PC-9 (cell line): ENCODE results near the gene LRRTM4. TPM values are rescaled to one million over a fixed set of nuclear protein-coding genes. Genes with fewer than 3 reads are reported as not detected.

Experiments used
- BruUV-seq: library from RNA; stranded (reverse); fragments of 400-500 nt; replicated peaks from 2 replicates; lab custom pipeline; 2021; lab: Mats Ljungman, UMichigan
- CTCF ChIA-PET: fragments of 300-600 bp; sonication (Branson Sonifier 250); formaldehyde crosslinking; loops from one replicate; lab custom pipeline; 2022; ENCODE audit warnings: antibody characterized with exemption; lab: Charles Lee
- POLR2A ChIA-PET: fragments of 300-600 bp; sonication (Branson Sonifier 250); formaldehyde crosslinking; loops from one replicate; lab custom pipeline; 2022; ENCODE audit warnings: antibody characterized with exemption; ENCODE audit not compliant: unreplicated experiment; lab: Charles Lee
- DNase-seq, 2 experiments: peaks; one replicate each; pipeline versions ENCODE4 v3.0.0 to v3.0.0-alpha.2; 2015 to 2022; ENCODE audit warnings: mixed read lengths in 1 of 2
- H2AFZ ChIP-seq: fragments of 200-600 bp; sonication (generic); 2 replicates; pipeline ENCODE4 v1.8.1; 2017; ENCODE audit warnings: antibody characterized with exemption
- H3F3A ChIP-seq: fragments of 200-600 bp; sonication (generic); 2 replicates; pipeline ENCODE4 v1.8.1; 2017; ENCODE audit warnings: antibody characterized with exemption, mild to moderate bottlenecking, low read depth; ENCODE audit not compliant: insufficient read depth
- H3K27ac ChIP-seq: fragments of 200-600 bp; sonication (generic); 2 replicates; pipeline ENCODE4 v1.6.1; 2016; ENCODE audit warnings: mixed run types
- H3K27me3 ChIP-seq: fragments of 200-600 bp; sonication (generic); 2 replicates; pipeline ENCODE4 v1.6.1; 2016; ENCODE audit warnings: low read depth, mixed run types; ENCODE audit not compliant: insufficient read depth
- H3K36me3 ChIP-seq: fragments of 200-600 bp; sonication (generic); 2 replicates; pipeline ENCODE4 v1.6.1; 2016; ENCODE audit warnings: low read depth, mixed run types
- H3K4me1 ChIP-seq: fragments of 200-600 bp; sonication (generic); replicated peaks from 2 replicates; pipeline ENCODE4 v1.6.1; 2016; ENCODE audit warnings: mixed run types; ENCODE audit not compliant: insufficient read depth
- H3K4me2 ChIP-seq: fragments of 200-600 bp; sonication (generic); 2 replicates; pipeline ENCODE4 v1.6.1; 2017; ENCODE audit warnings: mixed run types
- H3K4me3 ChIP-seq: fragments of 200-600 bp; sonication (generic); 2 replicates; pipeline ENCODE4 v1.6.1; 2016; ENCODE audit warnings: mixed run types
- H3K79me2 ChIP-seq: fragments of 200-600 bp; sonication (generic); 2 replicates; pipeline ENCODE4 v1.6.1; 2017; ENCODE audit warnings: low read depth, mixed run types
- H3K9me2 ChIP-seq: fragments of 200-600 bp; sonication (generic); 2 replicates; pipeline ENCODE4 v1.8.1; 2017; ENCODE audit warnings: mild to moderate bottlenecking; ENCODE audit not compliant: insufficient read depth
- H3K9me3 ChIP-seq: fragments of 200-600 bp; sonication (generic); 2 replicates; pipeline ENCODE4 v1.8.1; 2016; ENCODE audit warnings: low read depth; ENCODE audit not compliant: insufficient read depth
- H4K20me1 ChIP-seq: fragments of 200-600 bp; sonication (generic); 2 replicates; pipeline ENCODE4 v1.8.1; 2017; ENCODE audit not compliant: insufficient read depth
- EZH2 ChIP-seq: fragments of 200-600 bp; sonication (generic); IDR thresholded peaks from 2 replicates; pipeline ENCODE4 v1.8.0; 2017; ENCODE audit warnings: antibody characterized with exemption, low read depth
- intact Hi-C: fragments of 100-400 bp; cut with micrococcal nuclease; formaldehyde crosslinking; loops from one replicate; pipeline ENCODE4 v1.10.0; 2022; ENCODE audit not compliant: unreplicated experiment
- total RNA-seq: library from RNA; stranded (reverse); gene quantifications from 2 replicates; pipeline ENCODE4 v1.2.3, GENCODE V29; 2021
- TF ChIP-seq, protein P1 (sequence below): fragments of 200-600 bp; sonication (generic); conservative IDR thresholded peaks from 2 replicates; pipeline ENCODE4 v1.6.1; 2017; ENCODE audit warnings: mixed run types, antibody characterized with exemption, mild to moderate bottlenecking, moderate library complexity

The LRRTM4 gene
- total RNA-seq, 1 experiment from 2014 or later = 2.2 TPM

DNA sequence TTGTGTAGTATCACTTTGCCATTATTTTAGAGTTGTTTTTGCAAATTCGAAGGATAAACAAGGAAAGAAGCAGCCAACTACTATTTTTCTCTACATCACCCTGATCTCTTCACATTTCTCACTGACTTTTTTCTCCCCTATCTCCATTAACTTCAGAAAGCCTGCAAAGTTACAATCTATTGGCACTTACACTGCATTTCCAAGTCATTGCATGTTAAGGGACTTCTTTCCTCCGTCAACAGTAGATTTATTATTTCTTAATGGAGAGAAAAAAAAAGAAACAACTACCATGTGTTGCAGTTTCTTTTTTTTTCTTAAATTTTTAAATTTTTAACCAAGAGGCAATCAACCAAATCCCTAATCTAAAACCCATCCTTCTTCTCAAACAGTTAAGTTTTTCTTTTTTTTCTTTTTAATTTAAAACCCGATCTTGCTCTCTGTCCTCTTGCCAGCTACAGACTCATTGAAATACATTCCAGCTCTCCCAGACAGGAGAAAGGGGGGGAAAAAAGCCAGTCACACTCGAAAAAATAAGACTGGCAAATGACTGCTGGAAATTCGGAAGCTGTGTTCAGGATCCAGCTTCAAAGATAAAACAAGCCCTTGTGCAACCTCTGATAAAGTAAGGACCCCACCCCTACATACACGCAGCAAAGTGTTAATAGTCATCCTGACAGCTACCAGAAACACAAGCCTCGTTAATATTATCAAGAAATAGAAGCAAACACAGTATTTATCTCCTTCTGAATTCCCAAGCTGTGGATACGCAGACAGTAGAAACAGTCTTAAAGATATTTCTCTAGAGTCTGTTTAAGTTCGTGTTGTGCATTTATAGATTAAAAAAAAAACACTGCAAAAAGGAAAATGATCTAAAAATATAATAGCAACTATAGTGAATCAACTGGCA is 1.3 kb downstream of the LRRTM4 start:
- H3K4me2 ChIP-seq = no peak overlapping the region
- no peaks in the 10 kb centered on the region for H3K9me3 ChIP-seq
- H3K27me3 ChIP-seq = no peaks in the 10 kb centered on the region
- H3K79me2 ChIP-seq = no peaks in the 10 kb centered on the region
- DNase-seq = no peak
- H3K4me1 ChIP-seq = no peaks in the 10 kb centered on the region
- BruUV-seq = no TSS peak
- no peaks in the 10 kb centered on the region for H3F3A ChIP-seq
- intact Hi-C loops = no loop called here
- no peaks in the 10 kb centered on the region for H4K20me1 ChIP-seq
- H3K36me3 ChIP-seq = no peaks in the 10 kb centered on the region
- no peaks in the 10 kb centered on the region for H3K9me2 ChIP-seq
- ChIA-PET CTCF (no interaction called here), POLR2A (no interaction called here)
- TF ChIP-seq EZH2 = no peak
- TF ChIP-seq, protein P1, sequence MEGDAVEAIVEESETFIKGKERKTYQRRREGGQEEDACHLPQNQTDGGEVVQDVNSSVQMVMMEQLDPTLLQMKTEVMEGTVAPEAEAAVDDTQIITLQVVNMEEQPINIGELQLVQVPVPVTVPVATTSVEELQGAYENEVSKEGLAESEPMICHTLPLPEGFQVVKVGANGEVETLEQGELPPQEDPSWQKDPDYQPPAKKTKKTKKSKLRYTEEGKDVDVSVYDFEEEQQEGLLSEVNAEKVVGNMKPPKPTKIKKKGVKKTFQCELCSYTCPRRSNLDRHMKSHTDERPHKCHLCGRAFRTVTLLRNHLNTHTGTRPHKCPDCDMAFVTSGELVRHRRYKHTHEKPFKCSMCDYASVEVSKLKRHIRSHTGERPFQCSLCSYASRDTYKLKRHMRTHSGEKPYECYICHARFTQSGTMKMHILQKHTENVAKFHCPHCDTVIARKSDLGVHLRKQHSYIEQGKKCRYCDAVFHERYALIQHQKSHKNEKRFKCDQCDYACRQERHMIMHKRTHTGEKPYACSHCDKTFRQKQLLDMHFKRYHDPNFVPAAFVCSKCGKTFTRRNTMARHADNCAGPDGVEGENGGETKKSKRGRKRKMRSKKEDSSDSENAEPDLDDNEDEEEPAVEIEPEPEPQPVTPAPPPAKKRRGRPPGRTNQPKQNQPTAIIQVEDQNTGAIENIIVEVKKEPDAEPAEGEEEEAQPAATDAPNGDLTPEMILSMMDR = no peak
- no peak overlapping the region for H2AFZ ChIP-seq
- H3K4me3 ChIP-seq = no peak overlapping the region
- H3K27ac ChIP-seq = no peak overlapping the region

DNA sequence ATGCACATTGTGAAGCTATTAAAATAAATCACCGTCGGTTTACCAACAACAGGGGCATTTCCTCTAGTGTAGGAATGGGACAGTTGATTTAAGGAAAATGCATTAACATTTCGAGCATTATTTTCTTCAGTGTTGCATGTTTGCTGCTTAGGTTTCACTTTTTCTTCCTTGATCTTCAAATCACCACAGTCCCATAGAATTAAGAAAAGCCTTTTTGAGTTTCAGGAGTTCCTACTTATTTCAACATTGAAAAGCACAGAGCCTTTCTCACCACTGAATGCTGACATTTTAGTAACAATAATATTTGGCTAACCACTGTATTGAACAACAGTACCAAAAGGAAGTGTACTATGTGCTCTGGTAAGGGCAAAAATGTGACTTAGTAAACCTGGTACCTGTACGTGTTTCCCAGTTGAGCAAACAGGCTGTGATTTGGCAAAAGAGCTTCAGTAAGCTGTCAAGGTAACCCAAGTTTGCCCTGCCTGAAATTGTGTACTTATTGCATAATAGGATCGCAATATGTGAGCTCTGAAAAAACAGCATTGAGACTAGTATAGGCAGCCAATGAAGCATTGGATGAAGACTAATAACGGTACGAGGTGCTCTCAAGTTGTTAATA is 2.2 kb downstream of the LRRTM4 start:
- H3K9me3 ChIP-seq = no peaks in the 10 kb centered on the region
- BruUV-seq = no TSS peak
- no peaks in the 10 kb centered on the region for H3K9me2 ChIP-seq
- POLR2A ChIA-PET = no interaction called here
- H3K4me2 ChIP-seq = no peak overlapping the region
- no peaks in the 10 kb centered on the region for H3K4me1 ChIP-seq
- no peak overlapping the region for H3K4me3 ChIP-seq
- H4K20me1 ChIP-seq = no peaks in the 10 kb centered on the region
- H3K79me2 ChIP-seq = no peaks in the 10 kb centered on the region
- H3K27ac ChIP-seq = no peak overlapping the region
- no peak overlapping the region for H2AFZ ChIP-seq
- DNase-seq = no peak
- no peaks in the 10 kb centered on the region for H3K36me3 ChIP-seq
- CTCF ChIA-PET = no interaction called here
- no peak for TF ChIP-seq EZH2
- TF ChIP-seq, protein P1 = no peak
- H3F3A ChIP-seq = no peaks in the 10 kb centered on the region
- no peaks in the 10 kb centered on the region for H3K27me3 ChIP-seq
- intact Hi-C loops = no loop called here

DNA sequence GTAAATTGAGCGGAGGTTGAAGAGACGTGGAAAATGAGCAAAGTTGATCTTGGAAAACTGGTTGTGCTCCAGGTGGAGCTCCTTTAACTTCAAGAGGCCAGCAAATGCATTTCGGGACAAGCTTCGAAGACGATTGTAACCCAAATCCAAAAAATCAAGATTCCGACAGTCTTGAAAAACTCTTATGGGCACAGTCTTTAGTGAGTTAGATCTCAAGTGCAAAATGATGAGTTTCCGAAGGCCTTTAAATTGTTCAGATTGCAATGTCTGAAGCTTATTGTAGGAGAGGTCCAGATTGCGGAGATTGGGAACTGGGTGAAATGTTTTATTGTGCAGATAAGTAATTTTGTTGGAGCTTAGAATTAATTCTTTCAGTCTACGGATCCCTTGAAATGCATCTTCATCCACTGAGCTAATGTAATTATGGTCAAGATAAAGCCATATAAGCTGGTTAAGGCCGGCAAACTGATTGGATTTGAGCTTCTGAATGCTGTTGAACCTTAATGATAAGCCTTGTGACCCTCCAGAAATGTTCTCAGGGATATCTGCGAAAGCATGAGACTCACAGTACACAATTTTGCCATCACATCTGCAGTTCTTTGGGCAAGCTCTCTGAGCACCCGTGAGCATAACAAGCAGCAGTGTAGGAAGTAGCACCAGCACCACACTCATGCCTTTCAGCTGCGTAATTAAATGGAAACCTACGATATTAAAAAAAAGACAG is 2.9 kb downstream of the LRRTM4 start:
- ChIA-PET CTCF (no interaction called here), POLR2A (no interaction called here)
- Histone ChIP-seq H3K9me3 (no peaks in the 10 kb centered on the region), H3K36me3 (no peaks in the 10 kb centered on the region), H3K9me2 (no peaks in the 10 kb centered on the region), H3K4me2 (no peak overlapping the region), H3K4me3 (no peak overlapping the region), H3K27ac (no peak overlapping the region), H3K79me2 (no peaks in the 10 kb centered on the region), H3K27me3 (no peaks in the 10 kb centered on the region), H2AFZ (no peak overlapping the region), H4K20me1 (no peaks in the 10 kb centered on the region), H3K4me1 (no peaks in the 10 kb centered on the region), H3F3A (no peaks in the 10 kb centered on the region)
- DNase-seq = no peak
- no peak for TF ChIP-seq EZH2
- TF ChIP-seq, protein P1 = no peak
- intact Hi-C loops = no loop called here
- no TSS peak for BruUV-seq
